Measurements from ENCODE around the gene SHCBP1L.
"Not testable (repeated sequence)": the region's sequence is repeated elsewhere in the genome, so short reads cannot be mapped to it uniquely, and the experiment has no call there.

Gene SHCBP1L

GRCh38 chr1:182960046-182960445 is 7.1 kb upstream of the SHCBP1L start:
- Histone ChIP-seq H3K27ac (ENCODE audit: low read length) (no peak overlapping the region), H3K27me3 (ENCODE audit: insufficient read depth, low read length) (no peaks in the 10 kb centered on the region), H3K36me3 (ENCODE audit: insufficient read depth, low read depth, low read length) (no peaks in the 10 kb centered on the region), H3K4me3 (ENCODE audit: low read length) (no peak overlapping the region), H3K9ac (ENCODE audit: low read depth, low read length) (no peak overlapping the region), H3K9me3 (ENCODE audit: insufficient read depth, low read depth, low read length) (no peaks in the 10 kb centered on the region), H3K4me1 (ENCODE audit: insufficient read depth, low read length) (peaks cover 10% of the 10 kb centered on the region; the same call in 1 of the 2 replicates)

- no peaks in the 10 kb centered on the region for H3K27me3 ChIP-seq (ENCODE audit: insufficient read depth, low read length)
- peaks cover 8% of the 10 kb centered on the region; the same call in 1 of the 2 replicates for H3K4me1 ChIP-seq (ENCODE audit: insufficient read depth, low read length)
- H3K27ac ChIP-seq (ENCODE audit: low read length) = peak overlapping the region; percentile 44
- peak overlapping the region; percentile 38; the same call in 1 of the 2 replicates for H3K9ac ChIP-seq (ENCODE audit: low read depth, low read length)
- no peak overlapping the region for H3K4me3 ChIP-seq (ENCODE audit: low read length)
- no peaks in the 10 kb centered on the region for H3K9me3 ChIP-seq (ENCODE audit: insufficient read depth, low read depth, low read length)
- H3K36me3 ChIP-seq (ENCODE audit: insufficient read depth, low read depth, low read length) = no peaks in the 10 kb centered on the region
Observed at GRCh38 chr1:182957902-182958395, 5.0 kb upstream of the SHCBP1L start.

GRCh38 chr1:182956708-182957365 is 3.9 kb upstream of the SHCBP1L start:
- H3K4me1 ChIP-seq (ENCODE audit: insufficient read depth, low read length) = peaks cover 5% of the 10 kb centered on the region; the same call in 1 of the 2 replicates
- no peak overlapping the region for H3K9ac ChIP-seq (ENCODE audit: low read depth, low read length)
- no peaks in the 10 kb centered on the region for H3K9me3 ChIP-seq (ENCODE audit: insufficient read depth, low read depth, low read length)
- no peaks in the 10 kb centered on the region for H3K36me3 ChIP-seq (ENCODE audit: insufficient read depth, low read depth, low read length)
- no peaks in the 10 kb centered on the region for H3K27me3 ChIP-seq (ENCODE audit: insufficient read depth, low read length)
- no peak overlapping the region for H3K4me3 ChIP-seq (ENCODE audit: low read length)
- no peak overlapping the region for H3K27ac ChIP-seq (ENCODE audit: low read length)

DNA sequence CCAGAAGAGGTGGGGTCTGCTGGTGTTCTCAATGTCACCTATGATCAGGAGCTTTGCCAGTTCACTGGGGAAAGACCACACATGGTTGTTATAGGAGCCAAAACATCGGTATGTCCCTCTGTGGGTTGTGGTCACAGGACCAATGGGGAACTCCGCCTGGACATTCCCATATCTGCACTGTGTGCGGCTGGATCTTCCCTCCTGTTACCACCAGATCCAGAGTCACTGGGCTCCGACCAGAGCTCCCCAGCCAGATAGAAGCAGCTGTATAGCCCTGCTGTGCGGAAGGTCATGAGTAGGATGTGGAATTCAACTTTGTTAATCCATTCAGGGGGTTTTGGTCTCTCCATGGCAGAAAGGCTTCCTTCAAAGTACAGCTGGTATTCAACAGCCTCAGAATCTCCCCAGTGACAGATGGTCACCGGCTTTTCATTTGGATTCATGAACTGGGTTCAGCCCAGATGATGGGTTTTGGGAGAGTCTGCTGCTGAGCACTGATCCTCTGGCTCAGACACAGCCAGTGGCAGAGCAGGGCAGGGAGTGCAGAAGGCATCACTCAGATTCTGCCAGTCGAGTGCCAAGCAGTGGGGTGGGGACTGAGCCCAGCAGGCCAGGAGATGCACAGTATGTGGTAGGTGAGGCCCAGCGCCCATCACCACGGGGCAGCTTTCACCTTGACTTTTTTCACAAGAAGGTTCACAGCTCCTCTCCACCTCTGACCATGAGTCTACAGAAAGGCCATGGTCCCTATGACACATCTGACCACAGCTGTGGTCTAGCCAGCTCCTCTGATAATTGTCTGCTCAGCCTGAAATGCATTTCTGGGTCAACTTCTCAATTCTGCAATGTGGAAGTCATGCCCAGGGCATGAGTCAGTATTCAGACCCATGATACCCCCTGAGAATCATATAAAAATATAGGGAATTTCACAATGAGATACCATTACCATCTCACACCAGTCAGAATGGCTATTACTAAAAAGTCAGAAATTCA is 2.9 kb upstream of the SHCBP1L start:
- Histone ChIP-seq H3K27ac (ENCODE audit: low read length) (no peak overlapping the region), H3K27me3 (ENCODE audit: insufficient read depth, low read length) (no peaks in the 10 kb centered on the region), H3K9me3 (ENCODE audit: insufficient read depth, low read depth, low read length) (no peaks in the 10 kb centered on the region), H3K4me3 (ENCODE audit: low read length) (no peak overlapping the region), H3K9ac (ENCODE audit: low read depth, low read length) (no peak overlapping the region), H3K36me3 (ENCODE audit: insufficient read depth, low read depth, low read length) (no peaks in the 10 kb centered on the region), H3K4me1 (ENCODE audit: insufficient read depth, low read length) (peaks cover 5% of the 10 kb centered on the region; the same call in 1 of the 2 replicates)

GRCh38 chr1:182953826-182954225 is 860 bp upstream of the SHCBP1L start:
- Histone ChIP-seq H3K36me3 (ENCODE audit: insufficient read depth, low read depth, low read length) (no peaks in the 10 kb centered on the region), H3K9me3 (ENCODE audit: insufficient read depth, low read depth, low read length) (no peaks in the 10 kb centered on the region), H3K4me1 (ENCODE audit: insufficient read depth, low read length) (peaks cover 5% of the 10 kb centered on the region; the same call in 1 of the 2 replicates), H3K27ac (ENCODE audit: low read length) (no peak overlapping the region), H3K27me3 (ENCODE audit: insufficient read depth, low read length) (no peaks in the 10 kb centered on the region), H3K9ac (ENCODE audit: low read depth, low read length) (no peak overlapping the region), H3K4me3 (ENCODE audit: low read length) (no peak overlapping the region)

- not testable (repeated sequence) for H3K9me3 ChIP-seq (ENCODE audit: insufficient read depth, low read depth, low read length); H3K27me3 ChIP-seq (ENCODE audit: insufficient read depth, low read length); H3K4me1 ChIP-seq (ENCODE audit: insufficient read depth, low read length); H3K36me3 ChIP-seq (ENCODE audit: insufficient read depth, low read depth, low read length); H3K9ac ChIP-seq (ENCODE audit: low read depth, low read length); H3K27ac ChIP-seq (ENCODE audit: low read length); H3K4me3 ChIP-seq (ENCODE audit: low read length)
Observed at GRCh38 chr1:182943336-182943735, 9.6 kb downstream of the SHCBP1L start.

DNA sequence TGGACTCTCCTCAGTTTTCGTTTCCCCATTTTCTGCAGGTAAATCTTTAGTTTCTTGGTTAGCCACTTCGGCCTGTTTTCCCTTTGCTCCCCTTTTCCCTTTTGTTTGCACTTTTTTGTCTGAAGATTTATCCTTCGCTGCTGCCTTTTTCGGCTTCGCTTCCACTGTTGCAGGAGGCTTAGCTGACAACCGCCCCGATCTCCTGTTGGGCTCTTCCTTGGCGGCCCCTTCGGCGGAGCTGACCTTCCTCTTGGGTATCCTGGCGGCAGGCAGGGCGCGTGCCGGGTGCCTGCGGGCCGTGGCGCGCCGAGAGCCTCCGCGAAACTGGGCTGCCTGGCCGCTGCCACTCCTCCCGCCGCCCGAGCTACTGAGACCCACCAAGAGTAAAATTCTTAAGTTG is 10.8 kb downstream of the SHCBP1L start:
- not testable (repeated sequence) for H3K36me3 ChIP-seq (ENCODE audit: insufficient read depth, low read depth, low read length); H3K9me3 ChIP-seq (ENCODE audit: insufficient read depth, low read depth, low read length); H3K9ac ChIP-seq (ENCODE audit: low read depth, low read length); H3K27ac ChIP-seq (ENCODE audit: low read length); H3K27me3 ChIP-seq (ENCODE audit: insufficient read depth, low read length); H3K4me1 ChIP-seq (ENCODE audit: insufficient read depth, low read length)
- H3K4me3 ChIP-seq (ENCODE audit: low read length) = peak overlapping the region; percentile 50

DNA sequence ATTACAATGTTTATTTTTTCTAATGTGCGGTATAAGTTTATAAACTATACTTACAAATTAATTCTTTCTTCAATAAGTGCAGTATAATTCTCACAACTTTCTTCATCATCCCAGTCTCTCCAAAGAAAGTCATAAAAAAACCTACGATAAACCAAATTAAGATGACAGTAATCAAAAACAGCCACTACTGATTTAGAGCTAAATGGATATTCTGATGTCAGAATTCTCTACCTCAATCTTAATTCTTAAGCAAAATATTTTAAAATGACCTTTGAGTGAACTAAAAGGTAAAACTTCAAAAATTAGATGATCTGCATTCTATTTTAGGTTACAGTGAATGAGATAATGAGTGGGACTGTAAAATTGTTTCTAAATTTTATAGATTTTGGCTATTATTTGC is 13.6 kb downstream of the SHCBP1L start:
- Histone ChIP-seq H3K4me3 (ENCODE audit: low read length) (no peak overlapping the region), H3K36me3 (ENCODE audit: insufficient read depth, low read depth, low read length) (no peaks in the 10 kb centered on the region), H3K9ac (ENCODE audit: low read depth, low read length) (no peak overlapping the region), H3K27ac (ENCODE audit: low read length) (no peak overlapping the region), H3K9me3 (ENCODE audit: insufficient read depth, low read depth, low read length) (no peaks in the 10 kb centered on the region), H3K27me3 (ENCODE audit: insufficient read depth, low read length) (peaks cover 6% of the 10 kb centered on the region; the same call in 1 of the 2 replicates), H3K4me1 (ENCODE audit: insufficient read depth, low read length) (no peaks in the 10 kb centered on the region)

DNA sequence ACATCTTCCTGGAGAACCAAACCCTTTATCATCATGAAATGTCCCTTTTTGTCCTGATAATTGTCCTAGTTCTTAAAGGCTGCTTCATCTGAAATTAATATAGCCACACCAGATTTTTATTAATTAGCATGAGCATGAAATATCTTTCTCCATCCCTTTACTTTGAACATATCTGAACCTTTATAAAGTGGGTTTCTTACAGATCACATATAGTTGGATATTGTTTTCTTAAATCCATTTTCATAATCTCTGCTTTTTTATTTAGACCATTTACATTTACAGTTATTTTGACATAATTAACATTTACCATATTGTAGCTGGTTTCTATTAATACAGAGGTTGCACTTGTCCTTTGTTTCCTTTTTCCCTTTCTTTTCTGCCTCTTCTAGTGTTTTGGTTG is 17.2 kb downstream of the SHCBP1L start:
- no peak overlapping the region for H3K4me3 ChIP-seq (ENCODE audit: low read length)
- H3K27ac ChIP-seq (ENCODE audit: low read length) = no peak overlapping the region
- H3K4me1 ChIP-seq (ENCODE audit: insufficient read depth, low read length) = no peaks in the 10 kb centered on the region
- H3K9ac ChIP-seq (ENCODE audit: low read depth, low read length) = no peak overlapping the region
- H3K27me3 ChIP-seq (ENCODE audit: insufficient read depth, low read length) = no peaks in the 10 kb centered on the region
- no peaks in the 10 kb centered on the region for H3K36me3 ChIP-seq (ENCODE audit: insufficient read depth, low read depth, low read length)
- no peaks in the 10 kb centered on the region for H3K9me3 ChIP-seq (ENCODE audit: insufficient read depth, low read depth, low read length)

DNA sequence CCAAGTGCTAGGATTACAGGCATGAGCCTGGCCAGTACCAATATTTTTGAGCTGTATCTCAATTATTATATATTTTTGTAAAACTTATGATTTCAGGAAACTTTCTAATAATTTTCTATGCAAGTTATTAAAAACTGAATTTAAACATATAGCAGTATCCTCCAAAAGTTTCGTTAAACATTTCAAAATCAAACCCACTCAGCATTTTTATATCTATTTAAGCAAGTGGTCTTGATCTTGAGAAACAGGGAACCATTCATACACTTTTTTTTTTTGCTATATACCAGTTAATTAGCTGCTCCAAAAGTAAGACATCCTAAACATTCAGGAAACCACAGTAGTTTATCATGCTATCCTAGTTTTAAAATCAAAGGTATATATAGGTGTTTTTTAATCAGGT is 22.0 kb downstream of the SHCBP1L start:
- Histone ChIP-seq H3K4me1 (ENCODE audit: insufficient read depth, low read length) (no peaks in the 10 kb centered on the region), H3K36me3 (ENCODE audit: insufficient read depth, low read depth, low read length) (no peaks in the 10 kb centered on the region), H3K9ac (ENCODE audit: low read depth, low read length) (no peak overlapping the region), H3K4me3 (ENCODE audit: low read length) (no peak overlapping the region), H3K27ac (ENCODE audit: low read length) (no peak overlapping the region), H3K9me3 (ENCODE audit: insufficient read depth, low read depth, low read length) (no peaks in the 10 kb centered on the region), H3K27me3 (ENCODE audit: insufficient read depth, low read length) (no peaks in the 10 kb centered on the region)

GRCh38 chr1:182927693-182928433 is 25.1 kb downstream of the SHCBP1L start:
- H3K9me3 ChIP-seq (ENCODE audit: insufficient read depth, low read depth, low read length) = no peaks in the 10 kb centered on the region
- no peaks in the 10 kb centered on the region for H3K27me3 ChIP-seq (ENCODE audit: insufficient read depth, low read length)
- no peaks in the 10 kb centered on the region for H3K4me1 ChIP-seq (ENCODE audit: insufficient read depth, low read length)
- no peak overlapping the region for H3K27ac ChIP-seq (ENCODE audit: low read length)
- H3K4me3 ChIP-seq (ENCODE audit: low read length) = no peak overlapping the region
- H3K9ac ChIP-seq (ENCODE audit: low read depth, low read length) = no peak overlapping the region
- no peaks in the 10 kb centered on the region for H3K36me3 ChIP-seq (ENCODE audit: insufficient read depth, low read depth, low read length)
